Esophagus squamous epithelium (tissue), 4 donors: ENCODE data around the gene MCF2.

ENCODE experiments used
- POLR2A ChIP-seq, 4 donors: fragments of 450-650 bp; IDR thresholded peaks; one replicate each; pipeline ENCODE4 v1.6.1; 2017; ENCODE audit warnings: antibody characterized with exemption in 4 of 4, mild to moderate bottlenecking in 4 of 4, moderate library complexity in 3 of 4
- TF ChIP-seq, protein P1 (sequence below), 6 experiments: fragments of 450-650 bp in 4 of 6; fragments of 200-600 bp in 2 of 6; sonication (generic) in 2 of 6; IDR thresholded peaks; one replicate each; pipeline ENCODE4 v1.5.1; 2016 to 2019; ENCODE audit warnings: antibody characterized with exemption in 6 of 6, mild to moderate bottlenecking in 4 of 6, moderate library complexity in 4 of 6

DNA sequence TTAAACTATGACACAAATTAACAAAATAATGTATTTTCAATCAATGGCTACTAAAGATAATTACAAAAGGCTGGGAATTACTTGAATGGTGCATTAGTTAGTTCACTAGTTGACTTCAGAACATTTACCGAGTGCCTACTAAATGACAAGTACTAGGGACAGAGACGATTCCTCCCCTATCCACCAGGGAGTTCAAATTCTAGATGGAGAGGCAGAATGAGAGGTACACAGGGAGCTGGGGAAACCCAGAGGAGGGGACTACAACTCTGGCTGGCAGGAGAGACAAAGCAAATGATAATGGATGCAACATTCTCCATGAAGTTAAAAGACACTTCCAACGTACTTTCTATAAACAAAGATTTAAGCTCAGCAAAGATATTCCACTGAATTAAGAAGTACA is 43.1 kb upstream of the MCF2 start:
- TF ChIP-seq, protein P1, sequence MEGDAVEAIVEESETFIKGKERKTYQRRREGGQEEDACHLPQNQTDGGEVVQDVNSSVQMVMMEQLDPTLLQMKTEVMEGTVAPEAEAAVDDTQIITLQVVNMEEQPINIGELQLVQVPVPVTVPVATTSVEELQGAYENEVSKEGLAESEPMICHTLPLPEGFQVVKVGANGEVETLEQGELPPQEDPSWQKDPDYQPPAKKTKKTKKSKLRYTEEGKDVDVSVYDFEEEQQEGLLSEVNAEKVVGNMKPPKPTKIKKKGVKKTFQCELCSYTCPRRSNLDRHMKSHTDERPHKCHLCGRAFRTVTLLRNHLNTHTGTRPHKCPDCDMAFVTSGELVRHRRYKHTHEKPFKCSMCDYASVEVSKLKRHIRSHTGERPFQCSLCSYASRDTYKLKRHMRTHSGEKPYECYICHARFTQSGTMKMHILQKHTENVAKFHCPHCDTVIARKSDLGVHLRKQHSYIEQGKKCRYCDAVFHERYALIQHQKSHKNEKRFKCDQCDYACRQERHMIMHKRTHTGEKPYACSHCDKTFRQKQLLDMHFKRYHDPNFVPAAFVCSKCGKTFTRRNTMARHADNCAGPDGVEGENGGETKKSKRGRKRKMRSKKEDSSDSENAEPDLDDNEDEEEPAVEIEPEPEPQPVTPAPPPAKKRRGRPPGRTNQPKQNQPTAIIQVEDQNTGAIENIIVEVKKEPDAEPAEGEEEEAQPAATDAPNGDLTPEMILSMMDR (IDR thresholded peaks at IDR 0.05): no peak
- no peak for TF ChIP-seq POLR2A (IDR thresholded peaks at IDR 0.05)
